Vagina (tissue), 2 donors: ENCODE data around the gene SMARCA4. TPM values are rescaled to one million over a fixed set of nuclear protein-coding genes. Genes with fewer than 3 reads are reported as not detected.

Experiments
- DNase-seq, 2 donors: peaks; one replicate each; pipeline ENCODE4 v3.0.0-alpha.2; 2017; ENCODE audit errors: extremely low spot score in 2 of 2
- H3K27ac ChIP-seq: fragments of 200-600 bp; sonication (generic); one replicate; pipeline ENCODE4 v1.5.1; 2019
- H3K27me3 ChIP-seq: fragments of 200-600 bp; sonication (generic); one replicate; pipeline ENCODE4 v1.5.1; 2019
- H3K36me3 ChIP-seq, 2 donors: fragments of 200-600 bp; sonication (generic); one replicate each; pipeline ENCODE4 v1.5.1; 2017 to 2019
- H3K4me1 ChIP-seq: fragments of 200-600 bp; sonication (generic); one replicate; pipeline ENCODE4 v1.5.1; 2019
- H3K4me3 ChIP-seq, 2 donors: fragments of 200-600 bp; sonication (generic); 1 replicate in 1 of 2; 2 replicates in 1 of 2; pipeline ENCODE4 v1.5.1; 2016 to 2019
- H3K9me3 ChIP-seq: fragments of 200-600 bp; sonication (generic); one replicate; pipeline ENCODE4 v1.5.1; 2019
- CTCF ChIP-seq, 3 experiments: fragments of 450-650 bp in 2 of 3; fragments of 200-600 bp in 1 of 3; sonication (generic) in 1 of 3; IDR thresholded peaks; one replicate each; pipeline ENCODE4 v1.5.1; 2017 to 2019; ENCODE audit warnings: antibody characterized with exemption in 3 of 3, mild to moderate bottlenecking in 2 of 3, moderate library complexity in 2 of 3
- POLR2A ChIP-seq, 2 donors: fragments of 450-650 bp; IDR thresholded peaks; one replicate each; pipeline ENCODE4 v1.6.1; 2017; ENCODE audit warnings: antibody characterized with exemption in 2 of 2, mild to moderate bottlenecking in 2 of 2, moderate library complexity in 2 of 2
- POLR2AphosphoS5 ChIP-seq, 2 donors: sonication (generic); formaldehyde crosslinking; IDR thresholded peaks; one replicate each; pipeline ENCODE4 v1.9.0; 2017; ENCODE audit warnings: antibody characterized with exemption in 2 of 2, mild to moderate bottlenecking in 2 of 2, low read depth in 1 of 2; ENCODE audit not compliant: insufficient read depth in 1 of 2
- intact Hi-C: fragments of 100-400 bp; cut with DNase I; formaldehyde crosslinking; loops from one replicate; pipeline ENCODE4 v1.15.1; 2023
- total RNA-seq: library from RNA; depleted of rRNA; stranded (reverse); fragments of >200 nt; gene quantifications from one replicate; pipeline ENCODE4 v1.2.3, GENCODE V29; 2016

Gene SMARCA4
- total RNA-seq, 1 donor from 2014 or later, result 90.4 TPM

DNA sequence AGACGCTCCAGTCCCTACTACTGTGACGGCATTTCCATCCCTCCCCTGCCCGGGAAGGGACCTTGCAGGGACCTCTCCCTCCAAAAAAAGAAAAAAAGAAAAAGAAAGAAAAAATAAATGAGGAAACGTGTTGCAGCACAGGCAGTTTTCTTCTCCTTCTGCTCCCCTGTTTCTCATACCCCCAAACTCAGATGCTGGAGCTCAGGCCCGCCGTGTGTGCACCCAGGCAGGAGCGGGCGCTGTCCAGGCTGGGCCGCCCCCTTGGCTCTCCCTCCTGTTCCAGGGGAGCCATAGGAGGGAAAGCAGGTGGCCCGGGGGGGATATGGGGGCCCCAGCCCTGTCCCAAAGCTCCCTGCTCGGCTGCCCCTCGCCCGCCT is 38.2 kb upstream of the SMARCA4 start:
- Histone ChIP-seq H3K27ac (no peak overlapping the region), H3K27me3 (no peaks in the 10 kb centered on the region), H3K4me1 (peaks cover 9% of the 10 kb centered on the region), H3K9me3 (no peaks in the 10 kb centered on the region), H3K4me3 (no peak overlapping the region), H3K36me3 (peaks cover 4 to 39% of the 10 kb centered on the region in 2 donors)
- DNase-seq, result no peak
- TF ChIP-seq POLR2AphosphoS5 (IDR thresholded peaks at IDR 0.05; ENCODE audit: insufficient read depth in 1 of 2, low read depth in 1 of 2), result no peak
- no peak for TF ChIP-seq CTCF (IDR thresholded peaks at IDR 0.05)
- no peak for TF ChIP-seq POLR2A (IDR thresholded peaks at IDR 0.05)
- intact Hi-C loops, result loop anchor here (10.0 kb wide), 1 partner anchor 48 kb away; the partner anchor contains the start of gene CARM1

DNA sequence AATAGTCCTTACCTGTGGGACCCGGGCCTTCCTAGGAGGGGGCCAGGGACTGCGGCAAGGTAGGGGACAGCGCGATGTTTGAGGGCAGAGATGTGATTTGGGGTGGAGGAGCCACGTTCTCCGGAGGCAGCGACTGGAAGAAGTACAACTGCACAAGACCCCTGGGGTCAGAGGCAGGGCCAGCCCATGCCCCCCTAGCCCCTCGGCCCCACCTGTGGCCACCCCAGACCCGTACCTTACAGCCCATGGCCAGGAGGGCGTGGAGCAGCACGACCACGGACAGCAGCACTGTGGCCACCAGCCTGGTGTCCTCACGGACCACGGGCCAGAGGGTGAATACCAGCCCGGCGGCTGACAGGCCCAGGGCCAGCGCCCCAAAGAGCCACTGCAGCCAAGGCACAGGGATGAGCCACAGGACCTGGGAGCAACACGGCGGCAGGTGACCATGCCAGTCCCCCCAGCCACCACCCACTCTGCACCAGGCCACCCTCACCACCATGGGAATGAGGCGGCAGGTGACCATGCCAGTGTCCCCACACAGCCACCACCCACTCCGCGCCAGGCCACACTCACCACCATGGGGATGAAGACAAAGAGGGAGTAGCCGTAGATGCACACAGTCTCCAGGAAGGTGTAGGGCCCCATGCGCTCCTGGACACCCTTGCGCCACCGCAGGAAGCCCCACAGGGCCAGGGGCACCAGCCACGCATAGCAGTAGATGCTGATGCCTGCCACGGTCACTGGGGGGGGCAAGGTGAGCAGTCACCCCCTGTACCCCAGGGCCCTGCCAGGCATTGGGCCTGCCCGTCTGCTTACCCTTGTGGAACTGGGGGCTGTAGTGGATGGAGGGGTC is 37.3 kb upstream of the SMARCA4 start:
- Histone ChIP-seq H3K27me3 (no peaks in the 10 kb centered on the region), H3K4me3 (no peak overlapping the region), H3K36me3 (peaks cover 4 to 39% of the 10 kb centered on the region in 2 donors), H3K4me1 (peaks cover 15% of the 10 kb centered on the region), H3K9me3 (no peaks in the 10 kb centered on the region), H3K27ac (no peak overlapping the region)
- TF ChIP-seq POLR2A (IDR thresholded peaks at IDR 0.05) (no peak), POLR2AphosphoS5 (IDR thresholded peaks at IDR 0.05; ENCODE audit: insufficient read depth in 1 of 2, low read depth in 1 of 2) (no peak), CTCF (IDR thresholded peaks at IDR 0.05) (no peak)
- DNase-seq, result no peak
- intact Hi-C loops, result loop anchor here (10.0 kb wide), 1 partner anchor 49 kb away; the partner anchor contains the start of gene CARM1

- DNase-seq, result no peak
- Histone ChIP-seq H3K4me3 (no peak overlapping the region), H3K27ac (no peak overlapping the region), H3K4me1 (peaks cover 19% of the 10 kb centered on the region), H3K9me3 (no peaks in the 10 kb centered on the region), H3K27me3 (no peaks in the 10 kb centered on the region), H3K36me3 (peaks cover under 1 to 28% of the 10 kb centered on the region in 2 donors)
- TF ChIP-seq CTCF (IDR thresholded peaks at IDR 0.05) (no peak), POLR2A (IDR thresholded peaks at IDR 0.05) (no peak), POLR2AphosphoS5 (IDR thresholded peaks at IDR 0.05; ENCODE audit: insufficient read depth in 1 of 2, low read depth in 1 of 2) (no peak)
- intact Hi-C loops, result loop anchor here (10.0 kb wide), 1 partner anchor 50 kb away; the partner anchor contains the start of gene CARM1
Observed at GRCh38 chr19:10924597-10924996, 36.2 kb upstream of the SMARCA4 start.

DNA sequence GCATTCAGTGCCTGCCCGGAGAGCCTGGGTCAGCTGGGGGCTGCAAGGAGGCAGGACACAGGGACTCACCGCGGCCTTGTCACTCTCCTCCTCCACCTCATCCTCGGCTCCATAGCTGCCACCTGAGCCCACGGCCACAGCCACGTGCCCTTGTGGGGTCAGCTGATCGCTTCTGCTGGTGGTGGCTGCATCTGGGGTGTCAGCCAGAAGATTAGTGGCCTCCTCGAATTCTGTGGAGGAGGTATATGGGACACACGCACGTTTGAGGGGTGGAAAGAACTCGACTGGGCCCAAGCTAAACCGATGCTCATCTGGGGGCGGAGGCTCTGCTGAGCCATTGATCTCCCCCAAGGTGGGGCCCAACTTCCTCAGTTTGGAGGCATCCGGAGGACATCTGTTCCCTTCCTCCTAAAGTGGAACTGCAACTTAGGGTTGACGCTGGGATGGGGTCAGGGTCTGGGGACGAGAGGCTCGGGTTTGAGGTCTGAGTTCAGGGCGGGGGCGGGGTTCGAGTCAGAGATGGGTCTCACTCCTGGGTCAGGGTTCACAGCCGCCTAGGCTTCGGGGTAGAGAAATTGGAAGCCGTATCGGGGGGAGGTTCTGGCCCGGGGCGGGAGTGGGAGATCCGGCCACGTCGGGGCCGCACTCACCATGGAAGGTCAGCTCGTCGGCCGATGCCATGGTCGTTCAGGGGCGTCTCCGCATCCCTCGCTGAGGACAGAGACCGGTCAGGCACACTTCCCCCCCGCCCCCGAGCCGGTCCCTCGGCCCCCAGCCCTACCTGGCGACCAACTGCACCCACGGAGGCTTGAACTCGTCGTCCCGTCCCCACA is 32.9 kb upstream of the SMARCA4 start:
- Histone ChIP-seq H3K4me3 (peak overlapping the region; percentile 71 to 73), H3K27ac (peak overlapping the region; percentile 93), H3K9me3 (no peaks in the 10 kb centered on the region), H3K27me3 (no peaks in the 10 kb centered on the region), H3K36me3 (peaks cover 0 to 11% of the 10 kb centered on the region in 2 donors), H3K4me1 (peaks cover 24% of the 10 kb centered on the region)
- no peak for DNase-seq
- no peak for TF ChIP-seq CTCF (IDR thresholded peaks at IDR 0.05)
- no peak for TF ChIP-seq POLR2A (IDR thresholded peaks at IDR 0.05)
- no peak for TF ChIP-seq POLR2AphosphoS5 (IDR thresholded peaks at IDR 0.05; ENCODE audit: insufficient read depth in 1 of 2, low read depth in 1 of 2)
- intact Hi-C loops, result loop anchor here (10.0 kb wide), 1 partner anchor 53 kb away; the partner anchor contains the start of gene CARM1
